Upper lobe of left lung (tissue), 4 donors: ENCODE data around the gene ACAP2.

Experiments used
- EP300 ChIP-seq, 4 donors: sonication (generic); formaldehyde crosslinking; IDR thresholded peaks; one replicate each; pipeline ENCODE4 v1.5.1; 2017; ENCODE audit warnings: antibody characterized with exemption in 4 of 4, control low read depth in 2 of 4
- POLR2A ChIP-seq, 4 donors: fragments of 450-650 bp; IDR thresholded peaks; one replicate each; pipeline ENCODE4 v1.5.1; 2016 to 2017; ENCODE audit warnings: antibody characterized with exemption in 4 of 4, mild to moderate bottlenecking in 2 of 4
- POLR2AphosphoS5 ChIP-seq, 2 donors: sonication (generic); formaldehyde crosslinking; IDR thresholded peaks; one replicate each; pipeline ENCODE4 v1.5.1; 2017; ENCODE audit warnings: antibody characterized with exemption in 2 of 2
- TF ChIP-seq, protein P1 (sequence below), 6 experiments: fragments of 450-650 bp in 4 of 6; fragments of 200-600 bp in 2 of 6; sonication (generic) in 2 of 6; IDR thresholded peaks; one replicate each; pipeline ENCODE4 v1.5.1; 2016 to 2019; ENCODE audit warnings: antibody characterized with exemption in 6 of 6

DNA sequence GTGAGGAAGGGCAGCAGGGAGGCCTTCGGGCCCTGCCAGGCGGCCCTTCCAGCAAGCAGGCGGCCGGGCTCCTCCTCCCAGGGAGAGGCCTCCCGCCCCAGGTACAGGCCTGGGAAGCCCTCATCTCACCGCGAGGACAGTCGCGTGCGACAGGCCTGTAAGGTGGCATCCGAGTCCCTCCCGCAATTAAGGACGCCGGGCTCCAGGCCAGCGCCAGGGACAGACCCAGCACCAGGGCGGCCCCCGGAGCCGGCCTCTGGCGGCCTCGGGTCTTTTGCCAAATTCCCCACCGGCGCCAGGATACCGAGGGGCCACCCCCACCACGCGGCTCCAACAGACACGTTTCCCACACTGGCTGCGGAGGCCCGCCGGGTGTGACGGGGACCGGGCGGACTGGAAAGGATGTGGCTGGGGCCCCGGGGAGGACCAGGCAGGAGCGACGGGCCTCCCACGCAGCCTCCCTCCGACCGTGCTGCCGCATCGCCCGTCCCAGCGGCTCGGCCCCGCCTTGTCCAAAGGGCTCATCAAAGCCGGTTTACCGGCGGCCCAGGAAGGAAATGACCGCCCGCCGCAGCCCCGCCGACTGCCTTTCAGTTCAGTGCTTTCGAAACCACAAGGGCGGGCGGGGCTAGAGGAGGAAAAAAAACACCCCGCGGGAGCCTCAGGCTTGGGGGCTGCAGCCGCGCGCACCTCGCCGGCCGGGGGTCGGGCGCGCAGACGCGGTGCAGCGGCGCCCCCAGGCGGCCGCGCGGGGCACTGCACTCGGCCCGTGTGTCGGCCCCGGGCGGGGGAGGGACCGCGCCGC is 183.1 kb downstream of the ACAP2 start:
- TF ChIP-seq, protein P1, sequence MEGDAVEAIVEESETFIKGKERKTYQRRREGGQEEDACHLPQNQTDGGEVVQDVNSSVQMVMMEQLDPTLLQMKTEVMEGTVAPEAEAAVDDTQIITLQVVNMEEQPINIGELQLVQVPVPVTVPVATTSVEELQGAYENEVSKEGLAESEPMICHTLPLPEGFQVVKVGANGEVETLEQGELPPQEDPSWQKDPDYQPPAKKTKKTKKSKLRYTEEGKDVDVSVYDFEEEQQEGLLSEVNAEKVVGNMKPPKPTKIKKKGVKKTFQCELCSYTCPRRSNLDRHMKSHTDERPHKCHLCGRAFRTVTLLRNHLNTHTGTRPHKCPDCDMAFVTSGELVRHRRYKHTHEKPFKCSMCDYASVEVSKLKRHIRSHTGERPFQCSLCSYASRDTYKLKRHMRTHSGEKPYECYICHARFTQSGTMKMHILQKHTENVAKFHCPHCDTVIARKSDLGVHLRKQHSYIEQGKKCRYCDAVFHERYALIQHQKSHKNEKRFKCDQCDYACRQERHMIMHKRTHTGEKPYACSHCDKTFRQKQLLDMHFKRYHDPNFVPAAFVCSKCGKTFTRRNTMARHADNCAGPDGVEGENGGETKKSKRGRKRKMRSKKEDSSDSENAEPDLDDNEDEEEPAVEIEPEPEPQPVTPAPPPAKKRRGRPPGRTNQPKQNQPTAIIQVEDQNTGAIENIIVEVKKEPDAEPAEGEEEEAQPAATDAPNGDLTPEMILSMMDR (IDR thresholded peaks at IDR 0.05) = peak; percentile 99 to 100 (median 100)
- peak in 1 of 4 donors; percentile 7 for TF ChIP-seq EP300 (IDR thresholded peaks at IDR 0.05)
- peak; percentile 79 to 84 for TF ChIP-seq POLR2AphosphoS5 (IDR thresholded peaks at IDR 0.05)
- TF ChIP-seq POLR2A (IDR thresholded peaks at IDR 0.05) = peak in 2 of 4 donors; percentile 39 to 73
